ENCODE results near the gene TREX2.

The TREX2 gene

GRCh38 chrX:153476666-153477363 lies 31.0 kb upstream of the TREX2 start:
- DNase-seq (ENCODE audit: low read depth): peak; percentile 59
- H3K4me3 ChIP-seq (replicated peaks; ENCODE audit: low read depth, low read length): no peak overlapping the region
- TF ChIP-seq CTCF (IDR thresholded peaks at IDR 0.05; ENCODE audit: low read length, missing control alignments): no peak

- no peak for TF ChIP-seq CTCF (IDR thresholded peaks at IDR 0.05; ENCODE audit: low read length, missing control alignments)
- no peak for DNase-seq (ENCODE audit: low read depth)
- no peak overlapping the region for H3K4me3 ChIP-seq (replicated peaks; ENCODE audit: low read depth, low read length)
Measured at GRCh38 chrX:153475751-153476281, 30.0 kb upstream of the TREX2 start.

GRCh38 chrX:153475271-153475670 lies 29.4 kb upstream of the TREX2 start:
- no peak overlapping the region for H3K4me3 ChIP-seq (replicated peaks; ENCODE audit: low read depth, low read length)
- DNase-seq (ENCODE audit: low read depth): no peak
- no peak for TF ChIP-seq CTCF (IDR thresholded peaks at IDR 0.05; ENCODE audit: low read length, missing control alignments)

GRCh38 chrX:153474718-153475117 lies 28.9 kb upstream of the TREX2 start:
- no peak overlapping the region for H3K4me3 ChIP-seq (replicated peaks; ENCODE audit: low read depth, low read length)
- TF ChIP-seq CTCF (IDR thresholded peaks at IDR 0.05; ENCODE audit: low read length, missing control alignments): no peak
- peak; percentile 61 for DNase-seq (ENCODE audit: low read depth)

- no peak for TF ChIP-seq CTCF (IDR thresholded peaks at IDR 0.05; ENCODE audit: low read length, missing control alignments)
- no peak overlapping the region for H3K4me3 ChIP-seq (replicated peaks; ENCODE audit: low read depth, low read length)
- no peak for DNase-seq (ENCODE audit: low read depth)
Measured at GRCh38 chrX:153474266-153474665, 28.4 kb upstream of the TREX2 start.

- H3K4me3 ChIP-seq (replicated peaks; ENCODE audit: low read depth, low read length): no peak overlapping the region
- no peak for TF ChIP-seq CTCF (IDR thresholded peaks at IDR 0.05; ENCODE audit: low read length, missing control alignments)
- DNase-seq (ENCODE audit: low read depth): no peak
Measured at GRCh38 chrX:153473126-153473525, 27.3 kb upstream of the TREX2 start.

Measured in fibroblast of pulmonary artery (primary cell).